Adrenal gland (tissue), 5 donors: ENCODE results near the gene SLIT3.

Experiments used
- CTCF ChIP-seq, 6 experiments: fragments of 450-650 bp in 4 of 6; fragments of 200-600 bp in 2 of 6; sonication (generic) in 1 of 6; IDR thresholded peaks; 1 replicate in 5 of 6; 2 replicates in 1 of 6; pipeline versions ENCODE4 v1.5.1 to v1.8.0; 2016 to 2021; ENCODE audit warnings: antibody characterized with exemption in 6 of 6, mild to moderate bottlenecking in 2 of 6, moderate library complexity in 1 of 6
- POLR2A ChIP-seq, 2 donors: fragments of 450-650 bp; IDR thresholded peaks; one replicate each; pipeline ENCODE4 v1.6.1; 2017; ENCODE audit warnings: antibody characterized with exemption in 2 of 2, mild to moderate bottlenecking in 2 of 2, moderate library complexity in 1 of 2
- donor health status: DM: no; HTN: no; CAD: no.

- TF ChIP-seq POLR2A (IDR thresholded peaks at IDR 0.05) (no peak), CTCF (IDR thresholded peaks at IDR 0.05) (no peak)
These were observed 521 bp upstream of the SLIT3 start for GRCh38 chr5:169301386-169301934.
